Body of pancreas (tissue), 4 donors: Measurements from ENCODE around the gene RAB40A.

Experiments
- POLR2A ChIP-seq, 3 donors: fragments of 450-650 bp; IDR thresholded peaks; one replicate each; pipeline ENCODE4 v1.6.1; 2016; ENCODE audit warnings: antibody characterized with exemption in 3 of 3, mild to moderate bottlenecking in 2 of 3
- TF ChIP-seq, protein P1 (sequence below), 7 experiments: fragments of 450-650 bp in 4 of 7; fragments of 200-600 bp in 3 of 7; sonication (generic) in 3 of 7; IDR thresholded peaks; one replicate each; pipeline ENCODE4 v1.5.1; 2016 to 2019; ENCODE audit warnings: antibody characterized with exemption in 7 of 7

DNA sequence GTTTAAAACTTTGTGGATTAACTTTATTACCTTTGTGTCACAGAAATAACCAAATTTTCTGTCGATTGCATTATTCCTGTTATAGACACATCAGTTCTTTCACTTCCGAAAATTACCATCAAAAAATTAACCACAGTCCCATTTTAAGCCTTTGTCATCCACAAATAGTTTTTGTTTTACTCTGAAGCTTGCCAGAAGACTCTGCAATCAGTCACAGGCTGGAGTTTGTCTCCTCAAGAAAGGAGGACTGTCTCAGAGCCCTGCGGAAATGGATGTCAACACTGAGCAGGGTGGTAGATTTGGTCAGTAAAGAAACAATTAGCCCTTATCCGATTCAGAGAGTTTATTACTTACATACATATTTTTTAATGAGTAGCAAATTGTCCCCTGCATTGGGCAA lies 45.9 kb upstream of the RAB40A start:
- TF ChIP-seq, protein P1, sequence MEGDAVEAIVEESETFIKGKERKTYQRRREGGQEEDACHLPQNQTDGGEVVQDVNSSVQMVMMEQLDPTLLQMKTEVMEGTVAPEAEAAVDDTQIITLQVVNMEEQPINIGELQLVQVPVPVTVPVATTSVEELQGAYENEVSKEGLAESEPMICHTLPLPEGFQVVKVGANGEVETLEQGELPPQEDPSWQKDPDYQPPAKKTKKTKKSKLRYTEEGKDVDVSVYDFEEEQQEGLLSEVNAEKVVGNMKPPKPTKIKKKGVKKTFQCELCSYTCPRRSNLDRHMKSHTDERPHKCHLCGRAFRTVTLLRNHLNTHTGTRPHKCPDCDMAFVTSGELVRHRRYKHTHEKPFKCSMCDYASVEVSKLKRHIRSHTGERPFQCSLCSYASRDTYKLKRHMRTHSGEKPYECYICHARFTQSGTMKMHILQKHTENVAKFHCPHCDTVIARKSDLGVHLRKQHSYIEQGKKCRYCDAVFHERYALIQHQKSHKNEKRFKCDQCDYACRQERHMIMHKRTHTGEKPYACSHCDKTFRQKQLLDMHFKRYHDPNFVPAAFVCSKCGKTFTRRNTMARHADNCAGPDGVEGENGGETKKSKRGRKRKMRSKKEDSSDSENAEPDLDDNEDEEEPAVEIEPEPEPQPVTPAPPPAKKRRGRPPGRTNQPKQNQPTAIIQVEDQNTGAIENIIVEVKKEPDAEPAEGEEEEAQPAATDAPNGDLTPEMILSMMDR (IDR thresholded peaks at IDR 0.05): no peak
- no peak for TF ChIP-seq POLR2A (IDR thresholded peaks at IDR 0.05)
